ENCODE data around the gene CAMSAP1.

The CAMSAP1 gene

GRCh38 chr9:135907431-135908092 is at the start of gene CAMSAP1:
TSS of gene CAMSAP1 (minus strand) at chr9:135907546. CDS start at chr9:135907159, 387 bp downstream.
- no peaks in the 10 kb centered on the region for H3K27me3 ChIP-seq (ENCODE audit: insufficient read depth, poor library complexity, severe bottlenecking)
- H3K9me3 ChIP-seq (ENCODE audit: severe bottlenecking): no peaks in the 10 kb centered on the region
- DNase-seq (ENCODE audit: low spot score) (peak; percentile 86), ATAC-seq (ENCODE audit: low read depth) (peak; percentile 78)
- peak within 1 kb of the TSS; percentile 64 for H3K4me3 ChIP-seq (ENCODE audit: severe bottlenecking)
- H3K36me3 ChIP-seq (ENCODE audit: low read depth): peaks cover 41% of the 10 kb centered on the region
- peak within 1 kb of the TSS; percentile 75 for H3K27ac ChIP-seq (ENCODE audit: poor library complexity, severe bottlenecking)
- H3K4me1 ChIP-seq (ENCODE audit: insufficient read depth, poor library complexity, severe bottlenecking): peaks cover 39% of the 10 kb centered on the region
- no peak for TF ChIP-seq CTCF (IDR thresholded peaks at IDR 0.05; ENCODE audit: poor library complexity, severe bottlenecking)

GRCh38 chr9:135956802-135957174 is 49.4 kb upstream of the CAMSAP1 start:
- H3K27ac ChIP-seq (ENCODE audit: poor library complexity, severe bottlenecking): no peak overlapping the region
- H3K4me3 ChIP-seq (ENCODE audit: severe bottlenecking): no peak overlapping the region
- peaks cover 12% of the 10 kb centered on the region for H3K4me1 ChIP-seq (ENCODE audit: insufficient read depth, poor library complexity, severe bottlenecking)
- no peak for DNase-seq (ENCODE audit: low spot score)
- no peaks in the 10 kb centered on the region for H3K27me3 ChIP-seq (ENCODE audit: insufficient read depth, poor library complexity, severe bottlenecking)
- TF ChIP-seq CTCF (IDR thresholded peaks at IDR 0.05; ENCODE audit: poor library complexity, severe bottlenecking): no peak
- ATAC-seq (ENCODE audit: low read depth): no peak
- peaks cover 27% of the 10 kb centered on the region for H3K36me3 ChIP-seq (ENCODE audit: low read depth)
- H3K9me3 ChIP-seq (ENCODE audit: severe bottlenecking): no peaks in the 10 kb centered on the region

- no peak overlapping the region for H3K27ac ChIP-seq (ENCODE audit: poor library complexity, severe bottlenecking)
Measured at GRCh38 chr9:135955934-135956801, 48.8 kb upstream of the CAMSAP1 start.

GRCh38 chr9:135952664-135953206 is 45.4 kb upstream of the CAMSAP1 start:
- H3K4me1 ChIP-seq (ENCODE audit: insufficient read depth, poor library complexity, severe bottlenecking): peaks cover 24% of the 10 kb centered on the region
- no peak overlapping the region for H3K4me3 ChIP-seq (ENCODE audit: severe bottlenecking)
- no peak for TF ChIP-seq CTCF (IDR thresholded peaks at IDR 0.05; ENCODE audit: poor library complexity, severe bottlenecking)
- DNase-seq (ENCODE audit: low spot score) (no peak), ATAC-seq (ENCODE audit: low read depth) (no peak)
- H3K27ac ChIP-seq (ENCODE audit: poor library complexity, severe bottlenecking): peak overlapping the region; percentile 75
- H3K27me3 ChIP-seq (ENCODE audit: insufficient read depth, poor library complexity, severe bottlenecking): no peaks in the 10 kb centered on the region
- H3K9me3 ChIP-seq (ENCODE audit: severe bottlenecking): no peaks in the 10 kb centered on the region
- H3K36me3 ChIP-seq (ENCODE audit: low read depth): peaks cover 53% of the 10 kb centered on the region

More at GRCh38 chr9:135955934-135956801, 48.8 kb upstream of the CAMSAP1 start:
- H3K36me3 ChIP-seq (ENCODE audit: low read depth): peaks cover 32% of the 10 kb centered on the region
- no peak for TF ChIP-seq CTCF (IDR thresholded peaks at IDR 0.05; ENCODE audit: poor library complexity, severe bottlenecking)
- DNase-seq (ENCODE audit: low spot score): peak; percentile 57
- no peak for ATAC-seq (ENCODE audit: low read depth)
- no peak overlapping the region for H3K4me3 ChIP-seq (ENCODE audit: severe bottlenecking)
- peaks cover 18% of the 10 kb centered on the region for H3K4me1 ChIP-seq (ENCODE audit: insufficient read depth, poor library complexity, severe bottlenecking)
- H3K27me3 ChIP-seq (ENCODE audit: insufficient read depth, poor library complexity, severe bottlenecking): no peaks in the 10 kb centered on the region
- H3K9me3 ChIP-seq (ENCODE audit: severe bottlenecking): no peaks in the 10 kb centered on the region

All from RWPE2 (cell line).